K562 (cell line): ENCODE data around the gene SGK1. TPM values are rescaled to one million over a fixed set of nuclear protein-coding genes. Genes with fewer than 3 reads are reported as not detected.

Experiments used
- CHD7 ChIP-seq: fragments of 200-600 bp; sonication (generic); IDR thresholded peaks from one replicate; pipeline ENCODE4 v1.6.1; 2012; ENCODE audit warnings: mild to moderate bottlenecking, low read depth, low read length, inconsistent platforms
- polyA plus RNA-seq, 8 experiments: library from polyadenylated mRNA; depleted of rRNA in 4 of 8; stranded (reverse) in 5 of 8; unstranded in 3 of 8; fragments of >200 nt; fragmentation: Nextera tagmentation in 2 of 8; fragmentation: Illumina TruSeq in 1 of 8; extraction: Ambion mirVana in 2 of 8; extraction: Trizol in 1 of 8; gene quantifications; 2 replicates each; pipeline versions ENCODE4 v1.2.1 to v1.2.3, GENCODE V29; 2011 to 2014; ENCODE audit warnings: inconsistent platforms in 1 of 8, missing spikeins in 1 of 8
- total RNA-seq, 7 experiments: library from RNA; depleted of rRNA in 6 of 7; stranded (reverse); fragments of >200 nt in 6 of 7; fragmentation: Illumina TruSeq in 2 of 7; extraction: Trizol in 2 of 7; gene quantifications; 2 replicates each; pipeline versions ENCODE4 v1.2.1 to v1.2.3, GENCODE V29; 2011 to 2021; ENCODE audit warnings: low replicate concordance in 1 of 7

The SGK1 gene
- total and polyA plus RNA-seq, 9 of the 15 experiments (the other 6 are each of a cell fraction or from before 2014, with no cell fraction given) = 3.5 to 7.2 (median 3.9) TPM

GRCh38 chr6:134303891-134304290, 14.0 kb downstream of the SGK1 start (continued):
- no peak for TF ChIP-seq CHD7
